GM21526 (cell line): ENCODE data around the gene TCF19.

ENCODE experiments used
- ATAC-seq: cut with Tn5 transposase; IDR thresholded peaks from one replicate; pipeline ENCODE4 v1.9.1; 2021; ENCODE audit warnings: moderate library complexity; ENCODE audit not compliant: unreplicated experiment, low FRiP score

TCF19 gene

DNA sequence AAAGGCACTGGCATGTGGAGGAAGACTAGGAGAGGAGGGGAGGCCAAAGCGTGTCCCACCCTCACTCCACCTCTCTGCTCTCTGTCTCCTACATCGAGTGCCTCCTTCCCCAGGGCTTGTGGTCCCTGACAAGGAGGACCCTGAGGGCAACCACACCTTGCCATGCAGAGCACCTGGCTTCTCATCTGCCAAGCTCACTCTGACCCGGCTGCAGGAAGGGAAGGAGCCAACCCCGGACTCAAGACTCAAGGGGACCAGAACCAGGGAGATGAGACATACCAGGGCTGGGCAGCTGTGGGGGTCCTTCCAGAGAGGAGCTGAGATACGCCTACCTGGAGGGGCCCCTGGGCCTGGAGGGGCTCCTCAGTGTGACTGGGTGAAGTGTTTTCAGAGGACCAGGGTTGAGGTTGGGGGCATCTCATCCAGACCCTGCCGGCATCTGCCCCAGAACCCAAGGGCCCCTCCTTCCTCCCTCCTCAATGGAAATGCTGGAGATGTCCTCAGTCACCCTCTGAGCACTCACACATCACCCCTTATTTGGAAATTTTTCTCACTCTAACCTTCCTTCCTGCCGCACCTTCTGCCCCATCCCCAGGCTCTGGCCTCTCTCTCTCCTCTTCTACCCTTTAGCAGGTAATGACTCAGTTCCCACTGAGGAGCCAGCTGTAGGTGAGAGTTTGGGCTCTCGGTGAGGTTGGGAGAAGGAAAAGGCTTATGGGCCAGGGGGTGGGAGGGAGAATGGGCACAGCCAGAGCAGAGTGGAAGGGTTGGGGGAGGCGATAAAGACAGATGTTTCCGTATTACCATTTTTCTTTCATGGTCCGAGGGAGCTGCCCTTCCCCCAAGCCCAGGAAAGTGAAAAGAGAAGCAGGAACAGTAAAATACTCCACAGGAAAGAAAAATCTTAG lies 44.1 kb downstream of the TCF19 start:
- ATAC-seq: no peak

DNA sequence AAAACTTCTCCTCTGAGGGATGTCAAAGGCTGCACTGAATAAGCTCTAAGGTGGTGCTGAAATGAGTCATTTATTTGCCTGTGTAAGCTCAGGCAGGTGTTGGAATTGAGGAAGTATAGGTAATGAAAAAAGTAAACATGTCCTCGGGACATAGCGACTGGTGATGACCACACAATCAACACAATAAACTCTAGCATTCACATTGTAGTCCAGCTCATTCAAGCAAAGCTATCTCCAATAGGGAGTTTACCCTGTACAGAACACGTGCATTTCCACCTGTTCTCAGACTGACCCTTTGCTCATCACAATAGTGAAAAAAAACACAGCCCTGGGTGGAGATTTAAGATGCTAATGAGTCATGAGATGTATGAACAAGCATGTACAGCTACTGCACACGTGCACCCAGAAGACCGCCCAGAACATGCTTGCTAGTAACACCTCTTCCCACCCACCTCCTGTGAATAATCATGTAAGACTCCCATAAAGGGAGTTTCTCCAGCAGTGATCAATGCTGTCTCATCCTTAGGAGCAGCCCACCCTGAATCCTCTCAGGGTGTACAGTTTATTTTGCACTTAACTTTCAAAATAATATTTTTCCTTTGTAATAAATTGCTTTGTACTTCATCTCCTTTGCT lies 45.1 kb downstream of the TCF19 start:
- peak; percentile 50 for ATAC-seq

- ATAC-seq: no peak
These were observed 46.4 kb downstream of the TCF19 start for GRCh38 chr6:31204751-31205145.

- no peak for ATAC-seq
These were observed 47.2 kb downstream of the TCF19 start for GRCh38 chr6:31205638-31206037.

- no peak for ATAC-seq
These were observed 50.1 kb downstream of the TCF19 start for GRCh38 chr6:31208506-31208905.

DNA sequence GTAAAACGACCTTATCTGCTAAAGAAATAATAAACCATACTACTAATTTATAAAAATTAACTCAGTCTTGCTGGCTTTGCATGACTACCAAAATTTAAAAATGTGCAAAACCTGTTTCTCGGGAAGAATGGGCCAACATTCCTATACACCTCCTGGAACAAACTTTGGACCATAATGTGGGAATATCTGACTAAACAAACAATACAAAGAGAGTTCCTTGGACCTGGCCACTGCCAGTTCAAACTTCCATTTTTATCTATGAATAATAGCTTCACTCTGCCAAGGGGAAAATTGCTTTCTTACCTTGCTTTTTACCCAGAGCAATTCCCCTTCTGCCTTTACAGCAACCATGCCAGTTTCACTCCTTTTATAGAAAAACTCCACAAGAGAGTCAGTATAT lies 50.7 kb downstream of the TCF19 start:
- no peak for ATAC-seq

- no peak for ATAC-seq
These were observed 51.7 kb downstream of the TCF19 start for GRCh38 chr6:31210123-31210522.

DNA sequence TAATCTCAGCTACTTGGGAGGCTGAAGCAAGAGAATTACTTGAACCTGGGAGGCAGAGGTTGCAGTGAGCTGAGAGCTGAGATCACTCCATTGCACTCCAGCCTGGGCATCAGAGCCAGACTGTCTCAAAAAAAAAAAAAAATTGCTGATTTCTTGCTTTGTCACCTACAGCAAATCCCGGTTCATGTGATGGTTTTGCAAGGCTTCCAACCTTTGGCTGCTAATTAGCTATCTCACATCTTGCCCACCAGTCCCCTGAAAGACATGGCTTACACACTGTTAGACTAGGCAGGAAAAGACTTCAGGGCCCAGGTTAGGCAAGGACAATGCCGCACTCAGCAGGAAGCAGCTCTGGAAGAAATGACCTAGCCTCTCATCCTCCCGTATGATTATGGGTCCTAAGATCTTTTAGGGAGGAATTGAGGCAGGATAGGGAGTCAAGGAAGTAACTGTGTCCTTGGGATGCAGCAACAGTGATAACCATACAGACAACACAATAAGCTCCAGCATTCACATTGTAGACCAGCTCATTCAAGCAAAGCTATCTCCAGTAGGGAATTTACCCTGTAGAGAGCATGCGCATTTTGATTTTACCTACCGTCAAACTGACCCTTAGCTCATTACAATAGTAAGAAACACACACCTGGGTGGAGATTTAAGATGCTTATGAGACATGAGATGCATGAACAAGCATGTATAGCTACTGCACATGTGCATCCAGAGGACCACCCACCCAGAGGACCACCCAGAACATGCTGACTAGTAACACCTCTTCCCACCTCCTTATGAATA lies 52.5 kb downstream of the TCF19 start:
- no peak for ATAC-seq
